GM23338 (cell line): ENCODE measurements around the gene C17orf114.
A peak's percentile ranks its signal among the peaks of the same experiment; 100 is the strongest.

ENCODE experiments used
- ATAC-seq: fragments of 200-7000 bp; cut with Tn5 transposase; 3 replicates; pipeline ENCODE4 v1.9.1; 2020
- DNase-seq: peaks from one replicate; pipeline ENCODE4 v3.0.0-alpha.2; 2015; ENCODE audit warnings: low spot score
- H2AFZ ChIP-seq: fragments of 200-600 bp; sonication (generic); 2 replicates; pipeline ENCODE4 v1.8.0; 2016; ENCODE audit warnings: antibody characterized with exemption, mild to moderate bottlenecking, moderate library complexity
- H3F3A ChIP-seq: fragments of 200-600 bp; sonication (generic); replicated peaks from 2 replicates; pipeline ENCODE4 v1.8.0; 2017; ENCODE audit warnings: antibody characterized with exemption, mixed run types, low read depth
- H3K27ac ChIP-seq: fragments of 200-600 bp; sonication (generic); 2 replicates; pipeline ENCODE4 v1.6.1; 2016; ENCODE audit warnings: low read depth
- H3K27me3 ChIP-seq: fragments of 200-600 bp; sonication (generic); 2 replicates; pipeline ENCODE4 v1.8.0; 2016; ENCODE audit warnings: mild to moderate bottlenecking, mixed run types, moderate library complexity; ENCODE audit not compliant: insufficient read depth
- H3K36me3 ChIP-seq: fragments of 200-600 bp; sonication (generic); 2 replicates; pipeline ENCODE4 v1.8.0; 2016; ENCODE audit warnings: mild to moderate bottlenecking; ENCODE audit not compliant: insufficient read depth
- H3K4me1 ChIP-seq: fragments of 200-600 bp; sonication (generic); 2 replicates; pipeline ENCODE4 v1.8.0; 2016; ENCODE audit warnings: mild to moderate bottlenecking, moderate library complexity; ENCODE audit not compliant: insufficient read depth
- H3K4me2 ChIP-seq: fragments of 200-600 bp; sonication (generic); 2 replicates; pipeline ENCODE4 v1.7.1; 2017; ENCODE audit warnings: mixed run types
- H3K4me3 ChIP-seq: fragments of 200-600 bp; sonication (generic); 2 replicates; pipeline ENCODE4 v1.6.1; 2016; ENCODE audit warnings: mixed run types
- H3K79me2 ChIP-seq: fragments of 200-600 bp; sonication (generic); replicated peaks from 2 replicates; pipeline ENCODE4 v1.8.0; 2017; ENCODE audit warnings: mild to moderate bottlenecking; ENCODE audit not compliant: insufficient read depth
- H3K9me2 ChIP-seq: fragments of 200-600 bp; sonication (generic); 2 replicates; pipeline ENCODE4 v1.8.0; 2017; ENCODE audit not compliant: insufficient read depth
- H4K20me1 ChIP-seq: fragments of 200-600 bp; sonication (generic); replicated peaks from 2 replicates; pipeline ENCODE4 v1.8.0; 2017; ENCODE audit warnings: mild to moderate bottlenecking; ENCODE audit not compliant: insufficient read depth
- H3K27ac Mint-ChIP-seq: 2 replicates; pipeline ENCODE4 v1.8.0; 2020; ENCODE audit warnings: inconsistent platforms, mild to moderate bottlenecking, moderate library complexity, mixed read lengths
- H3K27me3 Mint-ChIP-seq: 3 replicates; pipeline ENCODE4 v1.8.0; 2022; ENCODE audit warnings: low read depth, mild to moderate bottlenecking, moderate library complexity, mixed read lengths, inconsistent platforms; ENCODE audit not compliant: insufficient read depth, poor library complexity
- H3K36me3 Mint-ChIP-seq: 3 replicates; pipeline ENCODE4 v1.8.0; 2021; ENCODE audit warnings: low read depth, mild to moderate bottlenecking, inconsistent platforms, moderate library complexity, mixed read lengths
- H3K4me1 Mint-ChIP-seq: 3 replicates; pipeline ENCODE4 v1.8.0; 2020; ENCODE audit warnings: mild to moderate bottlenecking, inconsistent platforms, mixed read lengths
- H3K4me3 Mint-ChIP-seq: 3 replicates; pipeline ENCODE4 v1.8.0; 2021; ENCODE audit warnings: moderate library complexity, mild to moderate bottlenecking, inconsistent platforms, mixed read lengths
- H3K9me3 Mint-ChIP-seq: 3 replicates; pipeline ENCODE4 v1.8.0; 2020; ENCODE audit warnings: moderate library complexity, mild to moderate bottlenecking, inconsistent platforms, mixed read lengths
- CTCF ChIP-seq, 2 experiments: fragments of 200-600 bp in 1 of 2; sonication (generic) in 1 of 2; conservative IDR thresholded peaks; 2 replicates each; pipeline versions ENCODE4 v1.5.1 to v1.6.1; 2016 to 2017; ENCODE audit warnings: antibody characterized with exemption in 2 of 2, low read depth in 2 of 2, mild to moderate bottlenecking in 2 of 2, moderate library complexity in 1 of 2
- EZH2 ChIP-seq: fragments of 200-600 bp; sonication (generic); IDR thresholded peaks from one replicate; pipeline ENCODE4 v1.8.0; 2017; ENCODE audit warnings: antibody characterized with exemption, mild to moderate bottlenecking, low read depth; ENCODE audit not compliant: unreplicated experiment
- POLR2AphosphoS5 ChIP-seq: IDR thresholded peaks from 2 replicates; pipeline ENCODE4 v1.6.1; 2016; ENCODE audit warnings: antibody characterized with exemption, low read depth
- STAT1 ChIP-seq: IDR thresholded peaks from one replicate; pipeline ENCODE4 v1.6.1; 2016; ENCODE audit warnings: antibody characterized with exemption; ENCODE audit not compliant: unreplicated experiment
- ZNF114 ChIP-seq: fragments of 250-450 bp; sonication (Bioruptor Pico); IDR thresholded peaks from 2 replicates; pipeline ENCODE4 v1.5.0; 2020; ENCODE audit warnings: mild to moderate bottlenecking, moderate library complexity
- ZNF331 ChIP-seq: fragments of 250-450 bp; sonication (Bioruptor Pico); IDR thresholded peaks from 2 replicates; pipeline ENCODE4 v1.5.0; 2020; ENCODE audit warnings: low read depth, mild to moderate bottlenecking, moderate library complexity
- ZNF462 ChIP-seq: fragments of 250-450 bp; sonication (Bioruptor Pico); IDR thresholded peaks from 2 replicates; pipeline ENCODE4 v1.5.0; 2020; ENCODE audit warnings: mild to moderate bottlenecking, moderate library complexity
- TF ChIP-seq, protein P1 (sequence below): IDR thresholded peaks from one replicate; pipeline ENCODE4 v1.6.1; 2018; ENCODE audit warnings: antibody characterized with exemption; ENCODE audit not compliant: unreplicated experiment

The C17orf114 gene

GRCh38 chr17:4796552-4796920 is 5.6 kb downstream of the C17orf114 start:
- peaks cover 10% of the 10 kb centered on the region for H3K27me3 ChIP-seq
- Mint-ChIP-seq H3K4me1 (peaks cover 7% of the 10 kb centered on the region; the same call in 2 of the 3 replicates), H3K9me3 (peaks cover 2% of the 10 kb centered on the region; the same call in 1 of the 3 replicates), H3K4me3 (peak overlapping the region; percentile 98), H3K27me3 (peaks cover 14% of the 10 kb centered on the region), H3K27ac (peak overlapping the region; percentile 99), H3K36me3 (peaks cover 24% of the 10 kb centered on the region)
- H3K79me2 ChIP-seq: peaks cover 16% of the 10 kb centered on the region
- ATAC-seq (peak; percentile 87), DNase-seq (peak; percentile 78)
- no peaks in the 10 kb centered on the region for H4K20me1 ChIP-seq
- peaks cover 13% of the 10 kb centered on the region; the same call in 1 of the 2 replicates for H3K36me3 ChIP-seq
- H3K27ac ChIP-seq: peak overlapping the region; percentile 81
- H2AFZ ChIP-seq: no peak overlapping the region
- peak overlapping the region; percentile 81 for H3K4me3 ChIP-seq
- H3K4me2 ChIP-seq: peak overlapping the region; percentile 82
- no peaks in the 10 kb centered on the region for H3K9me2 ChIP-seq
- peaks cover 4% of the 10 kb centered on the region for H3K4me1 ChIP-seq
- TF ChIP-seq EZH2 (no peak), ZNF462 (CRISPR knock-in tag) (no peak), CTCF (conservative IDR thresholded peaks at IDR 0.05; ENCODE audit: low read depth in 2 of 2) (no peak), ZNF331 (CRISPR knock-in tag) (no peak), ZNF114 (CRISPR knock-in tag) (no peak), POLR2AphosphoS5 (no peak), STAT1 (no peak)
- TF ChIP-seq, protein P1, sequence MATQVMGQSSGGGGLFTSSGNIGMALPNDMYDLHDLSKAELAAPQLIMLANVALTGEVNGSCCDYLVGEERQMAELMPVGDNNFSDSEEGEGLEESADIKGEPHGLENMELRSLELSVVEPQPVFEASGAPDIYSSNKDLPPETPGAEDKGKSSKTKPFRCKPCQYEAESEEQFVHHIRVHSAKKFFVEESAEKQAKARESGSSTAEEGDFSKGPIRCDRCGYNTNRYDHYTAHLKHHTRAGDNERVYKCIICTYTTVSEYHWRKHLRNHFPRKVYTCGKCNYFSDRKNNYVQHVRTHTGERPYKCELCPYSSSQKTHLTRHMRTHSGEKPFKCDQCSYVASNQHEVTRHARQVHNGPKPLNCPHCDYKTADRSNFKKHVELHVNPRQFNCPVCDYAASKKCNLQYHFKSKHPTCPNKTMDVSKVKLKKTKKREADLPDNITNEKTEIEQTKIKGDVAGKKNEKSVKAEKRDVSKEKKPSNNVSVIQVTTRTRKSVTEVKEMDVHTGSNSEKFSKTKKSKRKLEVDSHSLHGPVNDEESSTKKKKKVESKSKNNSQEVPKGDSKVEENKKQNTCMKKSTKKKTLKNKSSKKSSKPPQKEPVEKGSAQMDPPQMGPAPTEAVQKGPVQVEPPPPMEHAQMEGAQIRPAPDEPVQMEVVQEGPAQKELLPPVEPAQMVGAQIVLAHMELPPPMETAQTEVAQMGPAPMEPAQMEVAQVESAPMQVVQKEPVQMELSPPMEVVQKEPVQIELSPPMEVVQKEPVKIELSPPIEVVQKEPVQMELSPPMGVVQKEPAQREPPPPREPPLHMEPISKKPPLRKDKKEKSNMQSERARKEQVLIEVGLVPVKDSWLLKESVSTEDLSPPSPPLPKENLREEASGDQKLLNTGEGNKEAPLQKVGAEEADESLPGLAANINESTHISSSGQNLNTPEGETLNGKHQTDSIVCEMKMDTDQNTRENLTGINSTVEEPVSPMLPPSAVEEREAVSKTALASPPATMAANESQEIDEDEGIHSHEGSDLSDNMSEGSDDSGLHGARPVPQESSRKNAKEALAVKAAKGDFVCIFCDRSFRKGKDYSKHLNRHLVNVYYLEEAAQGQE: no peak
- H3F3A ChIP-seq: no peaks in the 10 kb centered on the region; the same call in 1 of the 2 replicates
